ENCODE results near the gene BRIX1. TPM values are rescaled to one million over a fixed set of nuclear protein-coding genes. Genes with fewer than 3 reads are reported as not detected.

Gene BRIX1
- total and polyA plus RNA-seq, 9 of the 15 experiments (the other 6 are each of a cell fraction or from before 2014, with no cell fraction given) = 115 to 193 (median 159) TPM

- TF ChIP-seq ZNF263 (CRISPR knock-in tag; IDR thresholded peaks at IDR 0.05; ENCODE audit: borderline replicate concordance) (no peak), KAT7 (CRISPR knock-in tag; IDR thresholded peaks at IDR 0.05; ENCODE audit: borderline replicate concordance) (no peak), ARID1B (IDR thresholded peaks at IDR 0.05) (peak; percentile 89), PREB (CRISPR knock-in tag; IDR thresholded peaks at IDR 0.05) (no peak), RBM17 (IDR thresholded peaks at IDR 0.05; ENCODE audit: borderline replicate concordance, low read depth, low read length) (no peak), NKRF (IDR thresholded peaks at IDR 0.05; ENCODE audit: borderline replicate concordance) (no peak), ELF1 (tag; IDR thresholded peaks at IDR 0.05) (no peak), BHLHE40 (IDR thresholded peaks at IDR 0.05; ENCODE audit: low read length) (0 out of 2 replicates have a peak, but pooled peaks have one; percentile 32), SMAD4 (CRISPR knock-in tag; conservative IDR thresholded peaks at IDR 0.05) (peak; percentile 87), ZKSCAN3 (CRISPR knock-in tag; IDR thresholded peaks at IDR 0.05) (no peak), MYC (IDR thresholded peaks at IDR 0.05; ENCODE audit: low read depth, low read length) (peak; percentile 61), MYC (CRISPR knock-in tag; IDR thresholded peaks at IDR 0.05; ENCODE audit: borderline replicate concordance, low read depth) (no peak), HMBOX1 (IDR thresholded peaks at IDR 0.05) (peak; percentile 65; the same call in 1 of the 2 replicates), CBFA2T3 (IDR thresholded peaks at IDR 0.05) (peak; percentile 55), NUFIP1 (IDR thresholded peaks at IDR 0.05; ENCODE audit: partially characterized antibody) (no peak), KLF10 (CRISPR knock-in tag; IDR thresholded peaks at IDR 0.05) (no peak), SMARCC2 (IDR thresholded peaks at IDR 0.05; ENCODE audit: low read depth) (peak; percentile 87), MXI1 (IDR thresholded peaks at IDR 0.05; ENCODE audit: low read depth, low read length) (no peak), TFAM (CRISPR knock-in tag; conservative IDR thresholded peaks at IDR 0.05) (no peak), L3MBTL2 (IDR thresholded peaks at IDR 0.05) (peak; percentile 58; the same call in 1 of the 2 replicates), CREM (IDR thresholded peaks at IDR 0.05; ENCODE audit: low read depth) (peak; percentile 17; the same call in 1 of the 2 replicates), SREBF1 (IDR thresholded peaks at IDR 0.05; ENCODE audit: borderline replicate concordance, low read depth, low read length) (no peak), PRDM10 (IDR thresholded peaks at IDR 0.05; ENCODE audit: partially characterized antibody) (no peak), SMAD3 (CRISPR knock-in tag; conservative IDR thresholded peaks at IDR 0.05) (0 out of 2 replicates have a peak, but pooled peaks have one; percentile 17)
Measured at GRCh38 chr5:34866989-34867471, 48.5 kb upstream of the BRIX1 start (continued).

Measured in K562 (cell line).